ENCODE data around the gene CREB3L2.
"Not testable (repeated sequence)": the region's sequence is repeated elsewhere in the genome, so short reads cannot be mapped to it uniquely, and the experiment has no call there.

The CREB3L2 gene

GRCh38 chr7:137926206-137926605 lies 75.7 kb downstream of the CREB3L2 start:
- DNase-seq, result not testable (repeated sequence)

DNA sequence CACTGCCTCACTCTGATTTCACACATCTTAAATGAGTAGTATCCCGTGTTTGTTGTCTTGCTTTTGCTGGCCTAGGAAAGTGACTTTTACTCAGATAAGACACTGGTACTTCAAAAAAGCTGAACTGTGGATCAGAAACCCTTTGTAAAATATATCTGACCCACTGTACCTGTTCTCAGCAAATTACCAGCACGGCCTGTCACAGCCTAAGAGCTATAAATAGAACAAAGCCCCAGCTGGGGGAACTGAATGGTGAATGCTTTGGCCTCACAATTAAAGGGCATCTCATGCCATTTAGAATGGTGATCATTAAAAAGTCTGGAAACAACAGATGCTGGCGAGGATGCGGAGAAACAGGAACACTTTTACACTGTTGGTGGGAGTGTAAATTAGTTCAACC lies 76.1 kb downstream of the CREB3L2 start:
- DNase-seq, result no peak

- no peak for DNase-seq
These were observed 76.8 kb downstream of the CREB3L2 start for GRCh38 chr7:137925091-137925490.

GRCh38 chr7:137923380-137923779 lies 78.5 kb downstream of the CREB3L2 start:
- DNase-seq, result no peak

DNA sequence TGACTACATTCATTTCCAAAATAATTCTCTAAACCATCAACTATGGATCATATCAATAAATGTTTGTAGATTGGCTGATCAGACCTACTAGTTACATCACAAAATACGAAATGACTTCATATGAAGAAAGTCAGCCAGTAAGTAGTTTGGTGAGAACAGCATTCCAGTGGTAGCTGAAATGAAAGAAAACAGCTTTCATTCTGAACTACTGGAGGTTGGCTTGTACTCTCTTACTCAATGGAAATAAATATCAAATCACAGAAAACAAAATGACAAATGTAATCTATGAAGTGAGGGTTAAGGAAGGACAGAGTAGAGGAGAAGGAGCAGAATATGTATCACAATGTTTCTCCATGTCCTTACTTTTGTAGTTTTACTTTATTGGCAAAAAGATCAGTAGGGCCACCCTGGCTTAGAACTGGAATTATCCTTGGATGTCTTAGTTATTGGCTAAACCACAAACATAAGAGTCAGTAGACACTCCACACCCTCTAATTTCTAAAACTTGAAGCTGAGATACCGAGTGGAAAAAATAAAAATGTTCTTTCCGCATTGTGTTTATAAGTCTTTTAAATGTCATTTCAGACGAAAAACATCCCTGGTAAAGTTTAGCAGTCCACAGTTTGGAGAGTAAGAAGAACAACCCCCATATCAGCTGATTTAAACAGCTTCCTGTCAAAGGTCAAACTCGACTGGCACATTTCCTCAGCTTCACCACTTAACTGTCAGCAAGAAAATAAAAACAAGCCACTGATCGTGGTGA lies 81.1 kb downstream of the CREB3L2 start:
- DNase-seq, result no peak

GRCh38 chr7:137919987-137920386 lies 81.9 kb downstream of the CREB3L2 start:
- no peak for DNase-seq

DNA sequence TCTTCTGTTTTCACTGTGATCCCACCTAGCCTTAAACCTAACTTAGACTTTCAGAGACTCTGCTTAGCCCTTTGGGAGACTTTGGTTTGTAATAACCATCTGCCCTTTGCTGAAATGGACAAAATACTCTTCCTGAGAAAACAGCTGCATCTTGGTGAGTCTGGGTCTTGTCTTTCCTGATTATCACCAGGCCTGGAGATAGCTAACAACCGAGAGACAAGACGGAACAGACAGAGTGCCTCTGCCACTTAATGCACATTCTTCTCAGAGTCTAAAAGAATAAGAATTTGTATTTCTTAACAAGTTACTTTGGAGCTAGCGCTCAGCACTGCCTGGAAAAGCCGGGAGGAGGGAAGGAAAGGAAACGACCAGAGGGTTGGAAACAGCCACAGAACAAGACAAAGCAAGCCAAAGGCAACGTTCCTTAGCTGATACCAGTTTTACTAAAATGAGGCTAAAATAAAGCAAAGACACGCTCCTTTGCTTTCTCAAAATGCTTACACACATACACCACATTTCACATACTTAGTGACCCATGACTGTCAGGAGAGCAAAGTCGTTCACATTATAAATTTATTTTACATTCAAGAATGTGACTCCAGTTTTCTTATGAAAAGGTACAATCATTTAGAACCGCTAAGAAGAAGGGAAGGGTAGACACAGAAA lies 84.8 kb downstream of the CREB3L2 start:
- no peak for DNase-seq

DNA sequence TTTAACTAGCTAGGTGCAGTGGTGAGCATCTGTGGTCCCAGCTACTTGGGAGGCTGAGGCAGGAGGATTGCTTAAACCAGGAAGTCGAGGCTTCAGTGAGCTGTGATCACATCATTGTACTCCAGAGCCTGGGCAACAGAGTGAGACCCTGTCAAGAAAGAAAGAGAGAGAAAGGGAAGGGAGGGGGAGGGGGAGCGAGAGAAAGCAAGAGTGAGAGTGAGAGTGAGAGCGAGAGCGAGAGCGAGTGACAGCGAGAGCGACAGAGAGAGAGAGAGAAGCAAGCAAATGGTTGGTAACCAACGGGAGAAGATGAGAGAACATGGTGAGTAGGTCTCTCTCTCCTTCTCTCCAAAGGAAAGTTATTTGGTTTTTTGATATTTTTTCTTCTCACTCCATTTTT lies 85.3 kb downstream of the CREB3L2 start:
- no peak for DNase-seq

GRCh38 chr7:137915266-137915665 lies 86.6 kb downstream of the CREB3L2 start:
- DNase-seq, result no peak

DNA sequence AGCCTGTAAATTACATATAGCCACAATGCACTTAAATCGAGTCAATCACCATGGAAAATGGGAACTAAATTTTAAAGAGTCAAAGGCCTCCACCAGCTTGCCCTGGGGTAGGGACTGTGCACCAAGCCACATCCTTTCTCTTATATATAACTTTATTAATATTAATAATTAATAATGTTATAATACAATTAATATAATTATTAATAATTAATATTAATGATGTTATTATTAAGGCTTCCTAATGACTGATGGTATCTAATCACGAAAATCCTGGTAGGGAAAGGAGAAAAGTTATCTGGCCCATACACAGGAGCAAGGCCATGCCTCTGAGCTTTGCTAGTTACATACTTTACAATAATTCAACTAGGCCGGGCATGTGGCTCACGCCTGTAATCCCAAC lies 87.9 kb downstream of the CREB3L2 start:
- no peak for DNase-seq

GRCh38 chr7:137909042-137909441 lies 92.8 kb downstream of the CREB3L2 start:
- no peak for DNase-seq

DNA sequence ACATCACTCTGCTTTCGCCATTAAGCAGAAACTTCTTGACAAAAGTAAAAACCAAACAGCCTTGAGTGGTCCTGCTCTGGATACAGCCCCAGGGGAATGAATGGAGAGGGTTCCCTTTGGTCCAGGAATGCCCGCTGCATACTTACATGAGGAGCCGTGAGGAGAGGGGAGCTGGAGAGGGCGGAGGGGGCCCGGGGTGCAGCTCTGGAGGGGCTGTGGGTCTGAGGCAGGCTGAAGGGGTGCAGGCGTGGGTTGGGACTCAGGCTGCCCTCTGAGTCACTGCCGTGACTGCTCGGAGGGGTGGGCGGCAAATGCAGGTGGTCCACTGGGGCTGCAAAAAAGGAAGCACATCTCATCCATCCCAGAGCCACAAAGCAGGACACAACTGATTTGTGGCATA lies 93.8 kb downstream of the CREB3L2 start:
- no peak for DNase-seq

DNA sequence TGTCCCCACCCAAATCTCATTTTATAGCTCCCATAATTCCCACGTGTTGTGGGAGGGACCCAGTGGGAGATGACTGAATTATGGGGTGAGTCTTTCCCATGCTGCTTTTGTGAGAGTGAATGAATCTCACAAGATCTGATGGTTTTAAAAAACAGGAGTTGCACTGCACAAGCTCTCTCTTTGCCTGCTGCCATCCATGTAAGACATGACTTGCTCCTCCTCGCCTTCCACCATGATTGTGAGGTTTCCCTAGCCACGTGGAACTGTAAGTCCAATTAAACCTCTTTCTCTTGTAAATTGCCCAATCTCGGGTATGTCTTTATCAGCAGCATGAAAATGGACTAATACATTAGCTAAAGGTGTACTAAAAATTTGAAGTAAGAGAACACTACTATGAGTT lies 95.2 kb downstream of the CREB3L2 start:
- not testable (repeated sequence) for DNase-seq

DNA sequence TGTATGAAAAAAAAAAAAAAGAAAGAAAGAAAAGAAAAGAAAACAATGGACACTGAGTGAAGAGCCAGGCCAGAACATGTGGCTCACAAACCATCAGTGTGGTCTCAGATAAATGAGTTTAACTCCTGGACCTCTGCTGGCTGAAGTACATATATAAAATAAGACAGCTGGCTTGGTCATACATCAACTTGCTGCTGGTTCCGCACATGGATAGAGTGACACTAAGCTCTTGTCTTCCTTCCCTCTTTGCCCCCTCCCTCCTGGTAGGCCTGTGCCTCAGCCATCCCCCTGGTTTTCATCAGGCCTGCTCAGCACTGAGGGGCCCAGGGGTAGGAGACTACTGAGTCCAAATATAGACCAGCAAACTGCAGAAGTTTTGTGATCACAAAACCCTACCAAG lies 97.1 kb downstream of the CREB3L2 start:
- DNase-seq, result no peak

GRCh38 chr7:137903382-137904169 lies 98.3 kb downstream of the CREB3L2 start:
- peak; percentile 79 for DNase-seq

- no peak for DNase-seq
These were observed 101.7 kb downstream of the CREB3L2 start for GRCh38 chr7:137900137-137900536.

- DNase-seq, result peak; percentile 69
These were observed 102.8 kb downstream of the CREB3L2 start for GRCh38 chr7:137898839-137899721.

DNA sequence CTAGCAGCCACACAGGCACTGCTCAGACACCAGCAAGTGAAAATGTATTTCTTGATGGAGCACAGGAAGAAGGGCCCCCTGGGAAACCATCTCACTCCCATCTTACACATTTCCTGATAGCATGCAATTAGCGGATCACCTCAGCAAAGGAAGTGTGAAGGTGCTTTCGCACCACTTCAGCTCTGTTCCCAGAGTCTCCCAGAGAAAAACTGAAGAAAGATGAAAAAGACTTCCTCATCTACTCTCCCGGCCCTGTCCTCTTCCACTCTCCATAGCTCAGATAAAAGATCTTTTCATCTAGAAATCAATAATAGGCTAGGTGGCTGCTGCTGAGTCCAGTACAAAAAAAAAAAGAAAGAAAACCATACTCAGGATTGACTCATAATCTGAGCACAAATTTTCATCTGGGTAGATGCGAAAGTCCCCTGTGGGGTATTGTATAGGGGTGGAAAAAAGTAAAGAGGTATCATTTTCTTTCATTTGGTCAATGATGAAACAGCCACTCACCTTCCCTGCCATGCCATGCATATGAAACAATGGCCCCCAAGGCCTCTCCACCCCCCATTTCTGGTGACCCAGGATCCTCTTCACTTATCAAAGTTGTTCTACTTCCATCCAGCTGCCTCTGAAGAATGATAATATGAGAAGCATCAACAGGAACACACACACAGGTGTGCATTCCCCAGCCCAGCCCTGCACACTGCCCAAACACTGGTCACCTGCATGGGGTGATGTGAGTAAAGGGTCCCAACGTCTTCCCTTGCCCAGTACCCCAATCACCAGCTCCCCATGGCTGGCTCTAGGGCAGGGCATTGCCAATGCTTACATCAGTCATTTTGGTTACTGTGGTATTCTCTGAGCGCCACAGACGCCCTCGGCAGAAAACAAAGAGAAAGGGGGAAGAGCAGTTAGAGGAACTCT lies 106.3 kb downstream of the CREB3L2 start:
- DNase-seq, result no peak

DNA sequence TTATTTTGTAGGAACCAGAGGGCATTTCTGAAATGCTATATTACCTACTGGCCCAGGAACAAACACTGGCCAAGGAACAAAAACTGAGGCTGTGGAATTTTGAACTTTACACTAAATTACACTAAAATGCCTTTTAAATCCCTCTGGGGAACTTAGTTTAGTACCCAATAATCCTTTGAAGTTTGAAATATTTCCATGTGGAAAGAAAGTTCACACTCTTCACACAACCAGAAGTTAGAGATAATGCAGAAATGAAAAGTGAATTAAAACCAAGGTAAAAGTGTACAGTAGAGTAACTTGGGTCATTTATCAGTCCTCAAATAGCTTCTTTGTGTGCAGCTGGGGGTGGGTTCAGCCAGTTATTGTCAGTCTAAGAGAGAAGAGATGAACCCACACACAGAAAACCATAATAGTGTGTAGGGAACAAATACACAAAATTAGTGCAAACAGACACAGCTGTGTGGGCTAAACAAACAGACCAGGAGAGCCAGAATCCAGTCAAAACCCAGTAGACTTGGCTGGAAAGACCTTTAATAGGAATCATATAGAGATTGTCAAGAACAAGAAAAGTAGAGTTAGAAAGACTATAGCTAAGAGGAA lies 108.6 kb downstream of the CREB3L2 start:
- no peak for DNase-seq

DNA sequence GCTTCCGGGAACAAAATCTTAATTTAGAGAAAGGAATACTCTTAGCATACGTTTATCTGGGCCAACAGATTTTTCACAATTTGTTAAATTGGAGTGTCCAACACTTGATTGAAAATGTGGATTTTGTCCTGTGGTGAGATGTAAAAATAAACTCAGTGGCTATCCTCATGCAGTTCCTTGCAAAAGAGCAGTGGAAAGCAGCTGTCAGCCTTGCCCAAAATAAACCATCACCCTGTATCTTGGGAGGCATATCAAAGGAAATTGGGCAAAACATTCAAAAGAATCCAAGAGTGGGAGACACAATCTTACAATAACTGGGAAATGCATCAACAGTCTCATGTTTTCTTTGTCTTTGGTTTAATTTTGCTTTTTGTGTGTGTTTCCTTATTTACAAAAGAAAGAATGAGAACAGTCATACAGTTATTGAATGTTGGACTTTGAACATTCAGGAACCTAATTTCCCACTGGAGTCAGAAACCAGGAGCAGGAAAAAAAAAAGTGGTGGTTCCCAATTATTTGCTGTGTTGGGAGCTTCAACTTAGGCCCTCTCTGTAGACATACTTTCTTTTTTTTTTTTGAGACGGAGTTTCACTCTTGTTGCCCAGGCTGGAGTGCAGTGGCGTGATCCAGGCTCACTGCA lies 110.8 kb downstream of the CREB3L2 start:
- no peak for DNase-seq

DNA sequence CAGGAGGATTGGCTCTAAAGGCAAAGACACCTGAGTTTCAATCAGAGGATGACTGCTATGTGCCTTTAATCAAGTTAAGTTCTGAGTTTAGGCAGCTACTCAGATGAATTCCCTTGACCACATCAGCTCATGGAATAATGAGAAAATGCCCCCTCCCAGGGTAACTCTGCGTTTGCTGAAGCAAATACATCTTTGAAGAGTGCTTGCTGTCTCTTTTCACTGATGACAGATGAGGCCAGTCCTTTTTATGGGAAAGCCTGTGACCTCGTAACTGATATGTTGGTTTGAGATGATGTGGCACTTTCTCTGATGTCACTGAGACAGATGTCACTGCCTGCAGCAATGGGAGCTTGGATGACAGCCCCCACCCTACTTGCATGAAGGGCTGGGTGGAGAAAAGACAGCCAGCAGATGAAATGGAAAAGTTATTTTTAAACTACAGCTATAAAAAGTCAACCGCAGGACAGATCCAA lies 111.4 kb downstream of the CREB3L2 start:
- no peak for DNase-seq
